Fibroblast of lung (primary cell): ENCODE results near the gene STXBP2. TPM values are rescaled to one million over a fixed set of nuclear protein-coding genes. Genes with fewer than 3 reads are reported as not detected.
A peak's percentile ranks its signal among the peaks of the same experiment; 100 is the strongest.

Experiments used
- DNase-seq, 2 donors: peaks; one replicate each; pipeline versions ENCODE4 v3.0.0 to v3.0.0-alpha.2; 2010; ENCODE audit warnings: low read depth in 2 of 2
- H2AFZ ChIP-seq: 2 replicates; pipeline ENCODE4 v1.5.1; 2012; ENCODE audit warnings: low read length, control low read depth, inconsistent platforms
- H3K27ac ChIP-seq: 2 replicates; pipeline ENCODE4 v1.5.1; 2011; ENCODE audit warnings: low read length, control low read depth; ENCODE audit not compliant: insufficient read depth
- H3K27me3 ChIP-seq: 2 replicates; pipeline ENCODE4 v1.5.1; 2011; ENCODE audit warnings: mild to moderate bottlenecking, low read length; ENCODE audit not compliant: control insufficient read depth, insufficient read depth
- H3K36me3 ChIP-seq: 2 replicates; pipeline ENCODE4 v1.5.1; 2011; ENCODE audit warnings: low read length; ENCODE audit not compliant: control insufficient read depth, insufficient read depth
- H3K4me1 ChIP-seq: 2 replicates; pipeline ENCODE4 v1.5.1; 2011; ENCODE audit warnings: low read length; ENCODE audit not compliant: control insufficient read depth, insufficient read depth; ENCODE audit errors: extremely low read depth
- H3K4me2 ChIP-seq: 2 replicates; pipeline ENCODE4 v1.5.1; 2011; ENCODE audit warnings: low read length, control low read depth; ENCODE audit not compliant: insufficient read depth; ENCODE audit errors: extremely low read depth
- H3K4me3 ChIP-seq, 4 experiments: fragments of 200-600 bp in 1 of 4; sonication (generic) in 1 of 4; replicated peaks in 1 of 4; 2 replicates each; pipeline ENCODE4 v1.5.1; 2011 to 2016; ENCODE audit warnings: low read length in 4 of 4, low read depth in 3 of 4, mild to moderate bottlenecking in 3 of 4, control low read depth in 2 of 4, inconsistent platforms in 1 of 4, mixed read lengths in 1 of 4; ENCODE audit not compliant: insufficient read depth in 1 of 4; ENCODE audit errors: control extremely low read depth in 1 of 4
- H3K79me2 ChIP-seq: 2 replicates; pipeline ENCODE4 v1.5.1; 2012; ENCODE audit warnings: mild to moderate bottlenecking, low read length, inconsistent platforms; ENCODE audit not compliant: control insufficient read depth, insufficient read depth
- H3K9ac ChIP-seq: 2 replicates; pipeline ENCODE4 v1.5.1; 2011; ENCODE audit warnings: mild to moderate bottlenecking, low read length, control low read depth; ENCODE audit not compliant: insufficient read depth
- H3K9me3 ChIP-seq: 2 replicates; pipeline ENCODE4 v1.5.1; 2012; ENCODE audit warnings: low read depth, low read length; ENCODE audit not compliant: control insufficient read depth, insufficient read depth
- H4K20me1 ChIP-seq: 2 replicates; pipeline ENCODE4 v1.5.1; 2011; ENCODE audit warnings: low read length; ENCODE audit not compliant: control insufficient read depth, insufficient read depth; ENCODE audit errors: extremely low read depth
- CTCF ChIP-seq, 2 donors: IDR thresholded peaks in 1 of 2; conservative IDR thresholded peaks in 1 of 2; 1 replicate in 1 of 2; 2 replicates in 1 of 2; pipeline ENCODE4 v1.5.1; 2011 to 2012; ENCODE audit warnings: low read length in 2 of 2, control low read depth in 1 of 2, inconsistent platforms in 1 of 2, low read depth in 1 of 2, mild to moderate bottlenecking in 1 of 2
- EZH2 ChIP-seq: IDR thresholded peaks from 2 replicates; pipeline ENCODE4 v1.5.1; 2012; ENCODE audit warnings: low read length, control low read depth, mild to moderate bottlenecking; ENCODE audit errors: missing control alignments
- polyA plus RNA-seq, 2 donors: library from polyadenylated mRNA; depleted of rRNA in 1 of 2; stranded (reverse) in 1 of 2; unstranded in 1 of 2; fragments of >200 nt; gene quantifications; 2 replicates each; pipeline ENCODE4 v1.2.1, GENCODE V29; 2011 to 2012; ENCODE audit warnings: missing spikeins in 1 of 2
- total RNA-seq: library from RNA; depleted of rRNA; stranded (reverse); fragments of >200 nt; gene quantifications from 2 replicates; pipeline ENCODE4 v1.2.1, GENCODE V29; 2014

STXBP2 gene
- total and polyA plus RNA-seq, 2 donors (not counting 1 experiment from before 2014, with no cell fraction given) = 4.6 TPM

DNA sequence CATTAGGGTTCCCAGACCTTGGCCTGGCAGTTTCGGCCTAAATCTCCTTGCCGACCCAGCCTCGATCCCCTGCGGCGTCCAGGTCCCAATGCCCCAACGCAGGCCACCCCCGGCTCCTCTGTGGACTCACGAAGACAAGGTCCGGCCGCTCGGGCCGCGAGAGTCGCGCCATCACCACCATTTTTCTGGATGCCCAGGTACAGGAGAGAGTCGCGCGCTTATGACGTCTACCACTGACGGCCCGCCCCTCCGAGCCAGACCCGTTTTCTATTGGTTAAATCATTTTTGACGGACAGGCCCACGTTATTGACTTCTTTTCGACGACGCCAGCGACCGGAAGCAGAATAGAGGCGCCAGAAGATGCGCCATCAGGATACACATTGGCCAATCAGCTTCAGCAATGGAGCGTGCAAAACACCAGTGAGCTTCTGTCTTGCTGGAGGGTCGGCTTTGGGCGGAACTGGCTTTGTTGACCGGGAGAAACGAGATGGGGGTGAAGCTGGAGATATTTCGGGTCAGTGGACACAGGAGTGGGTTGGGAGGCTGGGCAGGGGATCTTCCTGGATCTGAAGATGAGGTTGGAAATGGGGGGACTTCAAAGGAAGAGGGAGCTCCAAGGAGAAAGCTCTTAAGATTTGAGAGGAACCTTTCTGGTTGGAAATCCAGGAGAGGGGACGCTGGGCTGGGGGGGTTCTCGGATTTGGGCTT, 7.4 kb upstream of the STXBP2 start, which contains the start of the genes PET100 and XAB2:
TSS of gene PET100 (plus strand) at position 447 of the 708 bp plus-strand sequence. CDS start at position 488, 41 bp downstream.
TSS of gene XAB2 (minus strand) at position 199 of the 708 bp plus-strand sequence. CDS start at position 181, 18 bp downstream.
- peak within 1 kb of the TSS; percentile 98 for H3K27ac ChIP-seq
- H3K27me3 ChIP-seq = no peaks in the 10 kb centered on the region
- peaks cover 45% of the 10 kb centered on the region for H3K79me2 ChIP-seq
- peak within 1 kb of the TSS; percentile 99 for H3K4me2 ChIP-seq
- H3K36me3 ChIP-seq = peaks cover 9% of the 10 kb centered on the region
- no peaks in the 10 kb centered on the region for H3K9me3 ChIP-seq
- DNase-seq = peak; percentile 97 to 99
- no peaks in the 10 kb centered on the region for H4K20me1 ChIP-seq
- peak within 1 kb of the TSS; percentile 92 to 100 (median 98) for H3K4me3 ChIP-seq
- TF ChIP-seq EZH2 = no peak
- no peak for TF ChIP-seq CTCF (conservative IDR thresholded peaks at IDR 0.05 in 1 of 2, IDR thresholded peaks at IDR 0.05 in 1 of 2; ENCODE audit: low read depth in 1 of 2, low read length in 2 of 2)
- peak within 1 kb of the TSS; percentile 97 for H3K9ac ChIP-seq
- peak within 1 kb of the TSS; percentile 60 for H2AFZ ChIP-seq
- H3K4me1 ChIP-seq = peaks cover 9% of the 10 kb centered on the region

DNA sequence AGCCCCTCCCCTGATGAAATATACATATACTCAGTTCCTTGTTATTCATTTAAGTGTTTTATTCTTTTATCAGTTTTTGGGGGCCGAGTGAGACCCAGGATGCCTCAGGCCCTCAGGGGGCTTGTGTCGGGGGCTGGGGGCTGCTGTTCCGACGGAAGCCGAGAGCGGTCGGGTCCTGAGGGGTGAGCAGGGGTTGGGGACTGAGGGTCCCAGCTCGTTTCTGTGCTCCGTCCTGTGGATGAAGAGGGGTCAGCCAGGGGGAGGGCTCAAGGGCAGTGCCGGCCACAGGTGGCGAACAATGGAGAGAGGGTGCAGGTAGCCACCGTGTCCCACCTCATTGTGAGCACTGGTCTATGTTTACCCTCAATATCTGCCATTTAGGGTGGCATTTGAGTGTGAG, 5.3 kb upstream of the STXBP2 start:
- peaks cover 40% of the 10 kb centered on the region for H3K79me2 ChIP-seq
- H2AFZ ChIP-seq = no peak overlapping the region
- no peaks in the 10 kb centered on the region for H3K36me3 ChIP-seq

More for the DNA sequence above, 5.3 kb upstream of the STXBP2 start:
- Histone ChIP-seq H3K9me3 (no peaks in the 10 kb centered on the region), H3K4me3 (no peak overlapping the region), H3K27me3 (peaks cover 6% of the 10 kb centered on the region), H3K27ac (no peak overlapping the region), H4K20me1 (no peaks in the 10 kb centered on the region), H3K4me1 (peaks cover 9% of the 10 kb centered on the region), H3K9ac (no peak overlapping the region), H3K4me2 (no peak overlapping the region)
- DNase-seq = no peak
- no peak for TF ChIP-seq CTCF (conservative IDR thresholded peaks at IDR 0.05 in 1 of 2, IDR thresholded peaks at IDR 0.05 in 1 of 2; ENCODE audit: low read depth in 1 of 2, low read length in 2 of 2)
- TF ChIP-seq EZH2 = no peak
